ENCODE results near the gene OPRL1. TPM values are rescaled to one million over a fixed set of nuclear protein-coding genes. Genes with fewer than 3 reads are reported as not detected.

OPRL1 gene
- total and polyA plus RNA-seq, 2 of the 8 experiments (the other 6 are each of a cell fraction or from before 2014, with no cell fraction given) = 0.63 to 0.98 TPM

DNA sequence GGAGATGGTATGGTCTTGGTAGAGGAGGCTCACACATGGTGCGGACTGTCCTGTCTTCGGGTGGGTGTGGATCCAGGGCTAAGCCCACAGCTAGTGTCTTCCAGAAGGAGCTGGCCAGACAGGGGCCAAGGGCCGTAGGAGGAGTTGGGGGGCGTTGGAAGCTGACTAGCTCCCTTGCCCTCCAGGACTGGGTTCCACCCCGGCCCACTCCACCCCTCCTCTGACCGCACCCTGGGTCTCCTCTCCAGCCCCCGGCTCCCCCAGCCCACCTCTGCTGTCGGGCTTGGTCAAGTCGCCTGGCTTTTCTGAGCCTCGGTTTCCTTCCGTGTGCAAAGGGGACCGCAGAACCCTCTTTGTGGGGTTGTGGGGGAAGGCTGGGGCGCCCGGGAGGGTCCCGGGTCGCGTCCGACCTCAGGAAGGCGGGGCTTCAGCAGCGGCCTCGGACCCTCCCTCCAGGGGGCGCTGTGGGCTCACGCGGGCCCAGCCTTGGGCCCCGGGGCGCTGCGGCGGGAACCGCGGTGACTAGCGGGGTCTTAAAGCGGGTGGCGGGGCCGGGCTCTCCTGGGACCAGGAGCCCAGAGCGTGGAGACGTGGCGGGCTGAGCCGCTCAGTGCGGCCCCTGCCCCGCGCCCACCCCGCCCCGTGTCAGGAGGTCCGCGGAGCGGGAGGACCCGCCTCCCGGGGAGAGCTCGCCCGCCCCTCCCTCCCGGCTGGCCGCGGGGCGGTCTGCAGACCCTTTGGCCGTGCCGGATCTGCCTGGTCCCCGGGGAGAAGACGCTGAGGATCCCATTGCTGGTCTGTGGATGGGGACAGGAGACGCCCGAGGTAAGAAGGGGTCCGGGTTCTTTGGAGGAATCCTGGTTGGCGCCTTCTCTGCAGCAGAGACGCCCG, 22.1 kb downstream of the OPRL1 start (continued):
- TF ChIP-seq RNF2 (IDR thresholded peaks at IDR 0.05; ENCODE audit: borderline replicate concordance, low read depth, low read length, missing control alignments, poor library complexity, severe bottlenecking) (no peak), CHD2 (IDR thresholded peaks at IDR 0.05; ENCODE audit: low read length) (no peak), NANOG (IDR thresholded peaks at IDR 0.05; ENCODE audit: insufficient read depth, low read depth, low read length, poor library complexity, severe bottlenecking) (no peak), RFX5 (IDR thresholded peaks at IDR 0.05; ENCODE audit: borderline replicate concordance, low read depth, low read length) (no peak), CTBP2 (IDR thresholded peaks at IDR 0.05; ENCODE audit: borderline replicate concordance, insufficient read depth, insufficient read length, low read length) (no peak), RXRA (IDR thresholded peaks at IDR 0.05; ENCODE audit: insufficient read depth, low read depth, low read length) (no peak), CREB1 (IDR thresholded peaks at IDR 0.05) (peak; percentile 46), SIRT6 (IDR thresholded peaks at IDR 0.05; ENCODE audit: low read length) (no peak), HDAC6 (IDR thresholded peaks at IDR 0.05; ENCODE audit: low read depth, low read length) (no peak), TBP (IDR thresholded peaks at IDR 0.05; ENCODE audit: low read depth, low read length) (peak; percentile 12; the same call in 1 of the 2 replicates), HDAC2 (IDR thresholded peaks at IDR 0.05; ENCODE audit: borderline replicate concordance in 1 of 2, low read depth in 2 of 2, low read length in 2 of 2) (no peak), RAD21 (IDR thresholded peaks at IDR 0.05 in 1 of 2, conservative IDR thresholded peaks at IDR 0.05 in 1 of 2; ENCODE audit: low read depth in 2 of 2, low read length in 2 of 2) (peak; percentile 60 to 76), TCF12 (IDR thresholded peaks at IDR 0.05; ENCODE audit: low read depth, low read length) (no peak), NRF1 (IDR thresholded peaks at IDR 0.05; ENCODE audit: low read depth, low read length) (no peak), ASH2L (IDR thresholded peaks at IDR 0.05; ENCODE audit: low read length) (no peak), JUND (IDR thresholded peaks at IDR 0.05; ENCODE audit: low read length) (no peak), SAP30 (IDR thresholded peaks at IDR 0.05; ENCODE audit: insufficient read depth, insufficient replicate concordance, low read length) (no peak), FOSL1 (IDR thresholded peaks at IDR 0.05; ENCODE audit: insufficient read depth, low read depth, low read length) (no peak), BCL11A (IDR thresholded peaks at IDR 0.05; ENCODE audit: low read depth in 2 of 2, low read length in 2 of 2) (no peak), SP2 (IDR thresholded peaks at IDR 0.05; ENCODE audit: low read length) (no peak), POLR2AphosphoS5 (IDR thresholded peaks at IDR 0.05; ENCODE audit: low read depth, low read length) (no peak)
- TF ChIP-seq, protein P1, sequence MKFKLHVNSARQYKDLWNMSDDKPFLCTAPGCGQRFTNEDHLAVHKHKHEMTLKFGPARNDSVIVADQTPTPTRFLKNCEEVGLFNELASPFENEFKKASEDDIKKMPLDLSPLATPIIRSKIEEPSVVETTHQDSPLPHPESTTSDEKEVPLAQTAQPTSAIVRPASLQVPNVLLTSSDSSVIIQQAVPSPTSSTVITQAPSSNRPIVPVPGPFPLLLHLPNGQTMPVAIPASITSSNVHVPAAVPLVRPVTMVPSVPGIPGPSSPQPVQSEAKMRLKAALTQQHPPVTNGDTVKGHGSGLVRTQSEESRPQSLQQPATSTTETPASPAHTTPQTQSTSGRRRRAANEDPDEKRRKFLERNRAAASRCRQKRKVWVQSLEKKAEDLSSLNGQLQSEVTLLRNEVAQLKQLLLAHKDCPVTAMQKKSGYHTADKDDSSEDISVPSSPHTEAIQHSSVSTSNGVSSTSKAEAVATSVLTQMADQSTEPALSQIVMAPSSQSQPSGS (IDR thresholded peaks at IDR 0.05; ENCODE audit: low read length) = no peak
